Measurements from ENCODE around the gene GCKR.
"Not testable (repeated sequence)": the region's sequence is repeated elsewhere in the genome, so short reads cannot be mapped to it uniquely, and the experiment has no call there.

Gene GCKR

GRCh38 chr2:27509326-27509725 lies 12.7 kb downstream of the GCKR start:
- no peak for DNase-seq

GRCh38 chr2:27518113-27518781 lies 21.6 kb downstream of the GCKR start:
- DNase-seq: no peak

DNA sequence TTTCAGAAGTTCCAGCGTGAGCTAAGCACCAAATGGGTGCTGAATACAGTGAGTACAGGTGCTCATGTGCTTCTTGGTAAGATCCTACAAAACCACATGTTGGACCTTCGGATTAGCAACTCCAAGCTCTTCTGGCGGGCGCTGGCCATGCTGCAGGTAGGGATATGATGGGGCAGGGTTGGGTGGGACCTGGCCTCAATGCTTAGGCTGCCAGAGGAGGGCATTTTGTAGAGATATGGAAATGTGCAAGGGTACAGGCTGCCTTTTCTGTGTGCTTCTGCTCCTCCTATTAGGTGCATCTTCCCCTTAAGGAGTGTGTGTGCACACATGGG lies 22.1 kb downstream of the GCKR start:
- DNase-seq: no peak

DNA sequence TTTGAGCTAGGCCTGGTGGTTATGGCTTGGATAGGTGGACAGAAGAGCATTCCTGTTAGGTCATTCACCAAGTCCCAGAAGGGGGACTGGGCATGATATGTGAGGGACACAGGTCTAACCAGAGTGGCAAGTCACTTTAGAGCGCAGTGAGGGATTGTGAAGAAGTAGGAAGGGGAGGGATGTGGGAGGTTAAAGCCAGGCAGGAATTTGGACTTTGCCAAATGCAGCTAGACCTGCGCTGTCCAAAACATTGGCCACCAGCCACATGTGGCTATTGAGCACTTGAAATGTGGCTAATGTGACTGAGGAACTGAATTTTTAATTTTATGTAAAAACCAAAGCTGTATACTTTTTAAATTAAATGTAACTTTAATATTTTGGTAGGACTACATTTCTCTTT lies 23.7 kb downstream of the GCKR start:
- DNase-seq: no peak

GRCh38 chr2:27522400-27522945 lies 25.8 kb downstream of the GCKR start:
- no peak for DNase-seq

GRCh38 chr2:27527182-27527581 lies 30.5 kb downstream of the GCKR start:
- no peak for DNase-seq

GRCh38 chr2:27531983-27532382 lies 35.3 kb downstream of the GCKR start:
- DNase-seq: no peak

DNA sequence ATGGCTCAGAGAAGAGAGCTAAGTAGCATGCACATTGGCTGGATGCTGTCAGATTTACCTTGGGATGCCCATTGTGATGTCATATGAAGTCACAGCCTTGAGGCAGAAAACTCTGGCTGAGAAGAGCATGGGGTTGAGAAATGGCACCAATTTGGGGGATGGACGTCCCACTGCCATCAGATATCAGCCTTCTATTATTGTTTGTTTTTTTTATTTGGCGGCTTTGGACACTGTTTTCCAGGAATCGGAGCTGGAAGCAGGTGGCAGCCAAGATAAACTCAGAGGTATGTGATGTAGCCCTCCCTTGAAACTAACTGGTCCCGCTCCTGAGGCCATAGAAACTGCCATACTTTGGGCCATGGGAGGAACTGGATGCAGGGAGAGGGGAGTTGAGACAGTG lies 40.6 kb downstream of the GCKR start:
- DNase-seq: no peak

- not testable (repeated sequence) for DNase-seq
These were observed 42.3 kb downstream of the GCKR start for GRCh38 chr2:27538839-27539450.

- DNase-seq: not testable (repeated sequence)
These were observed 43.0 kb downstream of the GCKR start for GRCh38 chr2:27539649-27540048.

- DNase-seq: no peak
These were observed 47.6 kb downstream of the GCKR start for GRCh38 chr2:27544143-27544821.

- DNase-seq: no peak
These were observed 48.9 kb downstream of the GCKR start for GRCh38 chr2:27545348-27546141.

DNA sequence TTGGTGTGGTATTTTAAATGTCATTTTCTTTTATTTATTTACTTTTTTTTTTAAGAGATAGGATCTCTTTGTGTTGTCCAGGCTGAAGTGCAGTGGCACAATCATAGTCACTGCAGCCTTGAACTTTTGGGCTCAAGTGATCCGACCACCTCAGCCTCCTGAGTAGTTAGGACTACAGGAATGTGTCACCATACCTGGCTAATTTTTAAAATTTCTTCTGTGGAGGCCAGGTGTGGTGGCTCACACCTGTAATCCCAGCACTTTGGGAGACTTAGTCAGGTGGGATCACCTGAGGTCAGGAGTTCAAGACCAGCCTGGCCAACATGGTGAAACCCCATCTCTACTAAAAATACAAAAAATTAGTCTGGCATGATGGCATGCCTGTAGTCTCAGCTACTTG lies 52.7 kb downstream of the GCKR start:
- DNase-seq: no peak

DNA sequence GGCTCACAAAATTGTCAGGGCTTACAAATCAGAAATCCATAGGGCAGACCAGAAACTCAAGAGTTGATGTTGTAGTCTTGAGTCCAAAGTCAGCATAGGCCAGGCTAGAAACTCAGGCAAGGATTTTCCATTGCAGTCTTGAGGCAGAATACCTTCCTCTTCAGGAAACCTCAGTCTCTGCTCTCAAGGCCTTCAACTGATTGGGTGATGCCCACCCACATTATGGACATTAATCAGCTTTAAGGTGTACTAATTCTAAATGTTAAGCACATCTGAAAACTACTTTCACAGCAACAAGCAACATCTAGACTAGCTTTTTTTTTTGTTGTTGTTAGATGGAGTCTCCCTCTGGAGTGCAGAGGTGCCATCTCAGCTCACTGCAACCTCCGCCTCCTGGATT lies 54.9 kb downstream of the GCKR start:
- DNase-seq: no peak

DNA sequence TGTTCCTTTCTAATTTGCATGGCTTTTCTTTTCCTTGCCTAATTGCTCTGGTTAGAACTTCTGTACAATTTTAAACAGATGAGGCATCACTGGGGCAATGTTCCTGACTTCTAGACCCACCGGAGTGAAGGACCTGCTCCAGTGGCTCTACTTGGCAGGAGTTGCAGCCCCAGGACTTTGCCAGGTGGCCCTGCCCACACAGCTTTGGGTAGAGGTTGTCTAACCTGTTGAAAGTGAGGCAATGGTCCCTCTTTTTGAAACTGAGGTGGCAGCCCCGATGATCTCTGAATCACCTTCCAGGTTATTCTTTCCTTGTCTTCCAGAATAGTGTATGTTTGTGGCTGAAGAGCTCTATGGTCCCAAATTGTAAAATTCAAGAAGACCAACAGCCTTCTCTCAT lies 56.3 kb downstream of the GCKR start:
- no peak for DNase-seq

GRCh38 chr2:27554451-27554850 lies 57.8 kb downstream of the GCKR start:
- not testable (repeated sequence) for DNase-seq

- DNase-seq: no peak
These were observed 62.6 kb downstream of the GCKR start for GRCh38 chr2:27559228-27559627.

DNA sequence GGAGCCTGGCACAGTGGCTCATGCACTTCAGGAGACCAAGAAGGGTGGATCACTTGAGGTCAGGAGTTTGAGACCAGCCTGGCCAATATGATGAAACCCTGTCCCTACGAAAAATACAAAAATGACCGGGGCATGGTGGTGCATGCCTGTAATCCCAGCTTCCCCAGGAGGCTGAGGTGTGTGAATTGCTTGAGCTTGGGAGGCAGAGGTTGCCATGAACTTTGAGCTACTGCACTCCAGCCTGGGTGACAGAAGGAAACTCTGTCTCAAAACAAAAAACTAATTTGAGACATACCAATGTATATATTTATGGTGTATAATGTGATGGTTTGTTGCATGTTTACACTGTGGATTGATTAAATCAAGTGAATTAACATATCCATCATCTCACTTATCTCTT lies 64.4 kb downstream of the GCKR start:
- no peak for DNase-seq

GRCh38 chr2:27566628-27567027 lies 70.0 kb downstream of the GCKR start:
- no peak for DNase-seq

- no peak for DNase-seq
These were observed 72.8 kb downstream of the GCKR start for GRCh38 chr2:27569398-27569797.

GRCh38 chr2:27571197-27571596 lies 74.6 kb downstream of the GCKR start:
- DNase-seq: no peak

GRCh38 chr2:27571681-27572080 lies 75.0 kb downstream of the GCKR start:
- no peak for DNase-seq

DNA sequence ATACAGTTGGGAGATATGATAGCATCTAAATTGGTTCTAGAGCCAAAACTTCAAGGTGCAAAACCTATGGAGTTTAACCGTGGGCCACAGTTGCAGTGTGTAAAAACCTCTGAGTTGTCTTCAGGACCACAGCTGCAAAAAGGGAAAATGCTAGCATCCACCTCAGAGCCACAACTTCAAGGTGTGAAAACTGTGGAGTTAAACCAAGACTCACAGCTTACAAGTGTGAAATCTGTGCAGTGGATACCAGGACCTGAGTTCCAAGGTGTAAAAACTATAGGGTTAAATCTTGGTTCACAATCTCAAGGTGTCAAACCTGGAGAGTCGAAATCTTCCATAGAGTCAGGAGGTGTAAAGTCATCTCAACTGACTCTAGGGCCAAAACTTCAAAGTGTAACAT lies 75.8 kb downstream of the GCKR start:
- DNase-seq: no peak

All from Kasumi-1 (cell line).